ENCODE data around the gene LCMT1.
"Not testable (repeated sequence)": the region's sequence is repeated elsewhere in the genome, so short reads cannot be mapped to it uniquely, and the experiment has no call there.

Gene LCMT1

GRCh38 chr16:25094596-25094995, 16.9 kb upstream of the LCMT1 start:
- DNase-seq (ENCODE audit: low read depth in 2 of 2, low spot score in 1 of 2), result no peak

GRCh38 chr16:25095636-25096035, 15.9 kb upstream of the LCMT1 start:
- DNase-seq (ENCODE audit: low read depth in 2 of 2, low spot score in 1 of 2), result no peak

GRCh38 chr16:25097276-25097975, 14.1 kb upstream of the LCMT1 start:
- DNase-seq (ENCODE audit: low read depth in 2 of 2, low spot score in 1 of 2), result no peak

GRCh38 chr16:25100511-25100910, 11.0 kb upstream of the LCMT1 start:
- no peak for DNase-seq (ENCODE audit: low read depth in 2 of 2, low spot score in 1 of 2)

- peak; percentile 46 to 53 for DNase-seq (ENCODE audit: low read depth in 2 of 2, low spot score in 1 of 2)
Observed at GRCh38 chr16:25106567-25107465, 4.7 kb upstream of the LCMT1 start.

GRCh38 chr16:25107466-25107792, 4.1 kb upstream of the LCMT1 start:
- no peak for DNase-seq (ENCODE audit: low read depth in 2 of 2, low spot score in 1 of 2)

GRCh38 chr16:25108054-25108453, 3.5 kb upstream of the LCMT1 start:
- DNase-seq (ENCODE audit: low read depth in 2 of 2, low spot score in 1 of 2), result no peak

GRCh38 chr16:25109643-25110042, 1.9 kb upstream of the LCMT1 start:
- DNase-seq (ENCODE audit: low read depth in 2 of 2, low spot score in 1 of 2), result no peak

GRCh38 chr16:25110387-25110947, 1.1 kb upstream of the LCMT1 start:
- DNase-seq (ENCODE audit: low read depth in 2 of 2, low spot score in 1 of 2), result no peak

- no peak for DNase-seq (ENCODE audit: low read depth in 2 of 2, low spot score in 1 of 2)
Observed at GRCh38 chr16:25114121-25114520, 2.6 kb downstream of the LCMT1 start.

GRCh38 chr16:25118851-25119578, 7.5 kb downstream of the LCMT1 start:
- no peak for DNase-seq (ENCODE audit: low read depth in 2 of 2, low spot score in 1 of 2)

- DNase-seq (ENCODE audit: low read depth in 2 of 2, low spot score in 1 of 2), result no peak
Observed at GRCh38 chr16:25121824-25122600, 10.5 kb downstream of the LCMT1 start.

- DNase-seq (ENCODE audit: low read depth in 2 of 2, low spot score in 1 of 2), result no peak
Observed at GRCh38 chr16:25124503-25124902, 13.0 kb downstream of the LCMT1 start.

GRCh38 chr16:25126086-25126666, 14.6 kb downstream of the LCMT1 start:
- DNase-seq (ENCODE audit: low read depth in 2 of 2, low spot score in 1 of 2), result not testable (repeated sequence)

GRCh38 chr16:25126820-25127232, 15.3 kb downstream of the LCMT1 start:
- DNase-seq (ENCODE audit: low read depth in 2 of 2, low spot score in 1 of 2), result no peak

GRCh38 chr16:25132751-25133150, 21.2 kb downstream of the LCMT1 start:
- not testable (repeated sequence) for DNase-seq (ENCODE audit: low read depth in 2 of 2, low spot score in 1 of 2)

- no peak for DNase-seq (ENCODE audit: low read depth in 2 of 2, low spot score in 1 of 2)
Observed at GRCh38 chr16:25134166-25134700, 22.7 kb downstream of the LCMT1 start.

- DNase-seq (ENCODE audit: low read depth in 2 of 2, low spot score in 1 of 2), result no peak
Observed at GRCh38 chr16:25135254-25135878, 23.8 kb downstream of the LCMT1 start.

- no peak for DNase-seq (ENCODE audit: low read depth in 2 of 2, low spot score in 1 of 2)
Observed at GRCh38 chr16:25138130-25138529, 26.6 kb downstream of the LCMT1 start.

- DNase-seq (ENCODE audit: low read depth in 2 of 2, low spot score in 1 of 2), result no peak
Observed at GRCh38 chr16:25140459-25140858, 28.9 kb downstream of the LCMT1 start.
